GM23248 (cell line): ENCODE measurements around the gene CAPN11. TPM values are rescaled to one million over a fixed set of nuclear protein-coding genes. Genes with fewer than 3 reads are reported as not detected.

Source experiments
- DNase-seq: peaks from one replicate; pipeline ENCODE4 v3.0.0-alpha.2; 2015
- H2AFZ ChIP-seq: fragments of 200-600 bp; sonication (generic); 2 replicates; pipeline ENCODE4 v1.6.1; 2016; ENCODE audit warnings: antibody characterized with exemption
- H3F3A ChIP-seq: fragments of 200-600 bp; sonication (generic); 2 replicates; pipeline ENCODE4 v1.6.1; 2016; ENCODE audit warnings: mild to moderate bottlenecking, antibody characterized with exemption, mixed run types; ENCODE audit not compliant: insufficient read depth
- H3K27ac ChIP-seq: fragments of 200-600 bp; sonication (generic); 2 replicates; pipeline ENCODE4 v1.5.1; 2016; ENCODE audit warnings: mild to moderate bottlenecking
- H3K27me3 ChIP-seq: fragments of 200-600 bp; sonication (generic); replicated peaks from 2 replicates; pipeline ENCODE4 v1.6.1; 2016; ENCODE audit warnings: mild to moderate bottlenecking; ENCODE audit not compliant: insufficient read depth
- H3K36me3 ChIP-seq: fragments of 200-600 bp; sonication (generic); 2 replicates; pipeline ENCODE4 v1.6.1; 2016; ENCODE audit warnings: low read depth, mild to moderate bottlenecking
- H3K4me1 ChIP-seq: fragments of 200-600 bp; sonication (generic); 2 replicates; pipeline ENCODE4 v1.6.1; 2016; ENCODE audit warnings: mild to moderate bottlenecking; ENCODE audit not compliant: insufficient read depth
- H3K4me2 ChIP-seq: fragments of 200-600 bp; sonication (generic); one replicate; pipeline ENCODE4 v1.6.1; 2016; ENCODE audit warnings: mild to moderate bottlenecking; ENCODE audit not compliant: unreplicated experiment
- H3K4me3 ChIP-seq: fragments of 200-600 bp; sonication (generic); 2 replicates; pipeline ENCODE4 v1.5.1; 2016; ENCODE audit warnings: mild to moderate bottlenecking
- H3K79me2 ChIP-seq: fragments of 200-600 bp; sonication (generic); 2 replicates; pipeline ENCODE4 v1.6.1; 2016; ENCODE audit warnings: mild to moderate bottlenecking; ENCODE audit not compliant: insufficient read depth
- H3K9ac ChIP-seq: fragments of 200-600 bp; sonication (generic); 2 replicates; pipeline ENCODE4 v1.6.1; 2016; ENCODE audit warnings: mild to moderate bottlenecking
- H3K9me2 ChIP-seq: fragments of 200-600 bp; sonication (generic); 2 replicates; pipeline ENCODE4 v1.6.1; 2016; ENCODE audit warnings: mixed run types, mild to moderate bottlenecking, moderate library complexity; ENCODE audit not compliant: insufficient read depth
- H3K9me3 ChIP-seq: fragments of 200-600 bp; sonication (generic); one replicate; pipeline ENCODE4 v1.6.1; 2017; ENCODE audit warnings: low read depth
- H4K20me1 ChIP-seq: fragments of 200-600 bp; sonication (generic); 2 replicates; pipeline ENCODE4 v1.6.0; 2016; ENCODE audit not compliant: insufficient read depth
- EZH2 ChIP-seq: fragments of 200-600 bp; sonication (generic); IDR thresholded peaks from 2 replicates; pipeline ENCODE4 v1.6.1; 2018; ENCODE audit warnings: antibody characterized with exemption, mild to moderate bottlenecking; ENCODE audit not compliant: insufficient read depth, poor library complexity, severe bottlenecking
- EZH2phosphoT487 ChIP-seq: fragments of 200-600 bp; sonication (generic); IDR thresholded peaks from 2 replicates; pipeline ENCODE4 v1.6.1; 2018; ENCODE audit warnings: antibody characterized with exemption, moderate library complexity, mild to moderate bottlenecking, low read depth; ENCODE audit not compliant: insufficient read depth
- WGBS, 2 experiments: methylation state at CpG; one replicate each; pipeline ENCODE4 v1.1.6; 2015 to 2017; ENCODE audit warnings: low lambda C conversion rate in 2 of 2, low coverage in 1 of 2; ENCODE audit errors: missing lambda C conversion rate in 2 of 2; 5-methylcytosine and 5-hydroxymethylcytosine counted together
- in situ Hi-C: fragments of 300-500 bp; cut with MboI; formaldehyde crosslinking; loops from 2 replicates; pipeline ENCODE4 v1.15.0; 2020
- polyA plus RNA-seq: library from polyadenylated mRNA; unstranded; fragments of >200 nt; fragmentation: Nextera tagmentation; extraction: Ambion mirVana; gene quantifications from 2 replicates; pipeline ENCODE4 v1.2.1, GENCODE V29; 2016
- total RNA-seq: library from RNA; depleted of rRNA; stranded (reverse); fragments of >200 nt; shearing (Covaris generic); gene quantifications from 2 replicates; pipeline ENCODE4 v1.2.3, GENCODE V29; 2014

CAPN11 gene
- total and polyA plus RNA-seq, 2 experiments from 2014 or later, result not detected

- no peak overlapping the region for H2AFZ ChIP-seq
- no peak overlapping the region for H3K4me3 ChIP-seq
- H3K27me3 ChIP-seq, result no peaks in the 10 kb centered on the region
- no peak for DNase-seq
- no peak overlapping the region for H3K27ac ChIP-seq
- 0 out of 2 replicates have a peak, but pooled peaks cover 2% of the 10 kb centered on the region for H3K36me3 ChIP-seq
- no peaks in the 10 kb centered on the region for H3K9me2 ChIP-seq
- no peaks in the 10 kb centered on the region for H3K79me2 ChIP-seq
- H3F3A ChIP-seq, result no peaks in the 10 kb centered on the region
- H3K9ac ChIP-seq, result no peak overlapping the region
- no peaks in the 10 kb centered on the region for H3K4me1 ChIP-seq
- no peak for TF ChIP-seq EZH2phosphoT487
- no peak for TF ChIP-seq EZH2
- no peaks in the 10 kb centered on the region for H4K20me1 ChIP-seq
- H3K4me2 ChIP-seq, result no peak overlapping the region
- in situ Hi-C loops, result no loop called here
- no peaks in the 10 kb centered on the region for H3K9me3 ChIP-seq
Observed at GRCh38 chr6:44145839-44146238, 12.8 kb upstream of the CAPN11 start.

GRCh38 chr6:44146685-44147084 lies 11.9 kb upstream of the CAPN11 start:
- no peak for DNase-seq
- Histone ChIP-seq H3K9me3 (no peaks in the 10 kb centered on the region), H3K4me1 (no peaks in the 10 kb centered on the region), H3K4me3 (no peak overlapping the region), H3K9me2 (no peaks in the 10 kb centered on the region), H3K27ac (no peak overlapping the region), H3K4me2 (no peak overlapping the region), H2AFZ (no peak overlapping the region), H3K27me3 (no peaks in the 10 kb centered on the region), H4K20me1 (no peaks in the 10 kb centered on the region), H3F3A (peaks cover 4% of the 10 kb centered on the region; the same call in 1 of the 2 replicates), H3K36me3 (no peaks in the 10 kb centered on the region), H3K9ac (no peak overlapping the region), H3K79me2 (no peaks in the 10 kb centered on the region)
- in situ Hi-C loops, result no loop called here
- WGBS, 2 experiments, result 81 to 89% methylated on average over 10 of the region's 10 CpGs
- TF ChIP-seq EZH2 (no peak), EZH2phosphoT487 (no peak)

- Histone ChIP-seq H3F3A (peaks cover 4% of the 10 kb centered on the region; the same call in 1 of the 2 replicates), H3K36me3 (no peaks in the 10 kb centered on the region), H3K9ac (no peak overlapping the region), H3K9me2 (no peaks in the 10 kb centered on the region), H3K4me1 (no peaks in the 10 kb centered on the region), H3K27me3 (no peaks in the 10 kb centered on the region), H3K4me3 (no peak overlapping the region), H2AFZ (no peak overlapping the region), H4K20me1 (no peaks in the 10 kb centered on the region), H3K79me2 (no peaks in the 10 kb centered on the region), H3K9me3 (no peaks in the 10 kb centered on the region), H3K4me2 (no peak overlapping the region), H3K27ac (no peak overlapping the region)
- TF ChIP-seq EZH2phosphoT487, result no peak
- no peak for TF ChIP-seq EZH2
- WGBS, 2 experiments, result 86 to 91% methylated on average over 7 of the region's 7 CpGs
- in situ Hi-C loops, result no loop called here
- DNase-seq, result no peak
Observed at GRCh38 chr6:44147256-44147655, 11.4 kb upstream of the CAPN11 start.

GRCh38 chr6:44148306-44148705 lies 10.3 kb upstream of the CAPN11 start:
- in situ Hi-C loops, result no loop called here
- H3K9me2 ChIP-seq, result no peaks in the 10 kb centered on the region

More at GRCh38 chr6:44148306-44148705, 10.3 kb upstream of the CAPN11 start:
- no peak overlapping the region for H2AFZ ChIP-seq
- no peaks in the 10 kb centered on the region for H3K4me1 ChIP-seq
- no peak for DNase-seq
- no peaks in the 10 kb centered on the region for H4K20me1 ChIP-seq
- H3K27ac ChIP-seq, result no peak overlapping the region
- WGBS, 2 experiments, result 81 to 88% methylated on average over 9 of the region's 9 CpGs
- H3K9me3 ChIP-seq, result no peaks in the 10 kb centered on the region
- H3K9ac ChIP-seq, result no peak overlapping the region
- H3F3A ChIP-seq, result peaks cover 4% of the 10 kb centered on the region; the same call in 1 of the 2 replicates
- H3K4me3 ChIP-seq, result no peak overlapping the region
- H3K4me2 ChIP-seq, result no peak overlapping the region
- H3K36me3 ChIP-seq, result no peaks in the 10 kb centered on the region
- H3K27me3 ChIP-seq, result no peaks in the 10 kb centered on the region
- TF ChIP-seq EZH2phosphoT487, result no peak
- no peak for TF ChIP-seq EZH2
- H3K79me2 ChIP-seq, result no peaks in the 10 kb centered on the region
